NB4 (cell line): Measurements from ENCODE around the gene SOX12.

Experiments used
- DNase-seq: peaks from one replicate; pipeline ENCODE4 v3.0.0; 2010; ENCODE audit warnings: low read depth
- H3K4me3 ChIP-seq: one replicate; pipeline ENCODE4 v1.5.1; 2011; ENCODE audit warnings: mild to moderate bottlenecking, low read depth, low read length, moderate library complexity
- CTCF ChIP-seq: IDR thresholded peaks from one replicate; pipeline ENCODE4 v1.5.1; 2012; ENCODE audit warnings: low read depth, low read length
- MAX ChIP-seq: IDR thresholded peaks from 2 replicates; pipeline ENCODE4 v1.6.1; 2011; ENCODE audit warnings: low read depth, low read length
- MYC ChIP-seq: IDR thresholded peaks from 2 replicates; pipeline ENCODE4 v1.6.1; 2011; ENCODE audit warnings: low read depth, low read length
- POLR2A ChIP-seq: IDR thresholded peaks from 2 replicates; pipeline ENCODE4 v1.6.1; 2011; ENCODE audit warnings: mild to moderate bottlenecking; ENCODE audit not compliant: insufficient read length; ENCODE audit errors: extremely low read depth

SOX12 gene

GRCh38 chr20:298776-299391 is 26.5 kb upstream of the SOX12 start:
- DNase-seq, result no peak
- H3K4me3 ChIP-seq, result peak overlapping the region; percentile 95
- TF ChIP-seq POLR2A, result no peak
- TF ChIP-seq MYC, result no peak
- TF ChIP-seq MAX, result peak; percentile 73

GRCh38 chr20:300345-300990 is 24.9 kb upstream of the SOX12 start:
- peak overlapping the region; percentile 95 for H3K4me3 ChIP-seq
- DNase-seq, result peak; percentile 38

GRCh38 chr20:301886-302848 is 23.2 kb upstream of the SOX12 start:
- TF ChIP-seq CTCF, result no peak
- TF ChIP-seq MAX, result no peak
- TF ChIP-seq MYC, result no peak
- no peak for TF ChIP-seq POLR2A
- DNase-seq, result no peak
- H3K4me3 ChIP-seq, result no peak overlapping the region

More at GRCh38 chr20:300345-300990, 24.9 kb upstream of the SOX12 start:
- no peak for TF ChIP-seq CTCF
- TF ChIP-seq POLR2A, result no peak
- no peak for TF ChIP-seq MAX
- TF ChIP-seq MYC, result no peak

GRCh38 chr20:305745-306144 is 19.6 kb upstream of the SOX12 start:
- no peak overlapping the region for H3K4me3 ChIP-seq
- DNase-seq, result no peak
- no peak for TF ChIP-seq POLR2A
- TF ChIP-seq MAX, result no peak
- no peak for TF ChIP-seq CTCF
- TF ChIP-seq MYC, result no peak

- no peak for TF ChIP-seq MAX
- no peak for TF ChIP-seq MYC
- no peak for TF ChIP-seq CTCF
- TF ChIP-seq POLR2A, result no peak
- DNase-seq, result no peak
- H3K4me3 ChIP-seq, result no peak overlapping the region
Measured at GRCh38 chr20:308427-309038, 16.8 kb upstream of the SOX12 start.
